BJ (cell line): ENCODE measurements around the gene KCNQ1OT1. TPM values are rescaled to one million over a fixed set of nuclear protein-coding genes. Genes with fewer than 3 reads are reported as not detected.

Experiments used
- CTCF ChIA-PET: fragments of 350-600 bp; formaldehyde crosslinking; extraction: SDS; loops from one replicate; lab custom pipeline; 2021; ENCODE audit warnings: antibody characterized with exemption, inconsistent platforms; lab: Yijun Ruan, JAX
- POLR2A ChIA-PET: fragments of 300-600 bp; sonication (Branson Sonifier 250); formaldehyde crosslinking; extraction: SDS; loops from one replicate; lab custom pipeline; 2021; ENCODE audit warnings: antibody characterized with exemption; lab: Charles Lee
- DNase-seq: peaks from one replicate; pipeline ENCODE4 v3.0.0-alpha.2; 2011; ENCODE audit warnings: low read depth
- H3K27me3 ChIP-seq: 2 replicates; pipeline ENCODE4 v1.6.0; 2011; ENCODE audit warnings: low read length; ENCODE audit not compliant: control insufficient read depth, insufficient read depth
- H3K36me3 ChIP-seq: 2 replicates; pipeline ENCODE4 v1.5.1; 2011; ENCODE audit warnings: low read length; ENCODE audit not compliant: control insufficient read depth, insufficient read depth
- H3K4me3 ChIP-seq: 2 replicates; pipeline ENCODE4 v1.5.1; 2011; ENCODE audit warnings: low read depth, mild to moderate bottlenecking, control low read depth, low read length
- CTCF ChIP-seq: IDR thresholded peaks from 2 replicates; pipeline ENCODE4 v1.5.1; 2011; ENCODE audit warnings: low read depth, mild to moderate bottlenecking, control low read depth, inconsistent platforms, low read length, moderate library complexity; ENCODE audit not compliant: insufficient read depth
- polyA plus RNA-seq: library from polyadenylated mRNA; depleted of rRNA; stranded (reverse); fragments of >200 nt; gene quantifications from 2 replicates; pipeline ENCODE4 v1.2.3, GENCODE V29; 2011; rRNA removed
- small RNA-seq: library from RNA; depleted of rRNA; stranded (forward); fragments of <200 nt; gene quantifications from one replicate; pipeline ENCODE3, GENCODE V24; 2012; ENCODE audit warnings: low replicate concordance, low read depth; ENCODE audit not compliant: insufficient read length

KCNQ1OT1 gene
- polyA plus RNA-seq, 1 experiment = 0.16 TPM

- Histone ChIP-seq H3K27me3 (peaks cover 4% of the 10 kb centered on the region), H3K36me3 (no peaks in the 10 kb centered on the region), H3K4me3 (no peak overlapping the region)
- ChIA-PET CTCF (no interaction called here), POLR2A (no interaction called here)
- DNase-seq = no peak
- TF ChIP-seq CTCF = no peak
These were observed 141.4 kb downstream of the KCNQ1OT1 start for GRCh38 chr11:2558397-2558796.

Small RNA genes within 50 kb of the gene (small RNA-seq; reads per million reads assigned to genes)
- gene RF01947 (not detected), gene RF01948 (not detected), gene RF01950 (not detected)

Other genes starting within 250 kb of the KCNQ1OT1 start
- gene CDKN1C, start 185.8 kb upstream of the KCNQ1OT1 start, polyA plus RNA-seq = 2.1 and 2.5 TPM in 2 replicates
- gene PHLDA2, start 229.4 kb upstream of the KCNQ1OT1 start, polyA plus RNA-seq = 12.8 and 13.7 TPM in 2 replicates